HG02884 (cell line): Measurements from ENCODE around the gene CXCR6.
"Not testable (repeated sequence)": the region's sequence is repeated elsewhere in the genome, so short reads cannot be mapped to it uniquely, and the experiment has no call there.

Source experiments
- ATAC-seq: cut with Tn5 transposase; IDR thresholded peaks from one replicate; pipeline ENCODE4 v1.9.1; 2021; ENCODE audit warnings: mild to moderate bottlenecking, moderate library complexity; ENCODE audit not compliant: unreplicated experiment

Gene CXCR6

DNA sequence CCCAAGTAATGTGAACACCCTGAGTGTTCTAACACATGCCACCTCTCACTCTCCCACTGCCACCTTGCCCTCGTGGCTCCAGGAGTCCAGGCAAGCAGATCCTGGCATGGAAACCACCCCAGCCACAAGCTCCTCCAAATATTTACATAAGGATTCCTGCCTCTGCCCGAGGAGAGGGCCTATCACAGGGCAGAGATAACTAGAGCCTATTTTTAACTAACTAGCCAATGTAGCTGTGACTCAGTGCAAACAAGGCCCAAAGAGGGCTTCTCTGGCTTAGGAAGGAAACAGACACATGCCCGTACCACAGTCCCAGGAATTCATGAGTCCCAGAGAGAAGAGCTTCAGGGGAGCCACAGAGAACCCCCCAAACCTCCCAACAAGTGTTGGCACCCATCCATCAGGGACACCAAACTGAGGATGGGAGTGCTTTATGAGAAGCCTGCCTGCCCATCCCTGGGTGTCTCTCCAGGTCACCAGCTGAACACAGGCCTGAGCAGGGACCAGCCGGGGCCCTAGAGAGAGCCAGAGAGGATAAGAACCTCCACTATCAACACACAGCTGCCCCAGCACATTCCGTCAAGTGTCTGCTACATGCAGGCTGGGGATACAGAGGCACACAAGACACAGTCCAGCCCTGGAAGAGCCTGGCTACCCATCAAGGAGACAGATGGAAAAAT lies 43.2 kb downstream of the CXCR6 start:
- no peak for ATAC-seq

DNA sequence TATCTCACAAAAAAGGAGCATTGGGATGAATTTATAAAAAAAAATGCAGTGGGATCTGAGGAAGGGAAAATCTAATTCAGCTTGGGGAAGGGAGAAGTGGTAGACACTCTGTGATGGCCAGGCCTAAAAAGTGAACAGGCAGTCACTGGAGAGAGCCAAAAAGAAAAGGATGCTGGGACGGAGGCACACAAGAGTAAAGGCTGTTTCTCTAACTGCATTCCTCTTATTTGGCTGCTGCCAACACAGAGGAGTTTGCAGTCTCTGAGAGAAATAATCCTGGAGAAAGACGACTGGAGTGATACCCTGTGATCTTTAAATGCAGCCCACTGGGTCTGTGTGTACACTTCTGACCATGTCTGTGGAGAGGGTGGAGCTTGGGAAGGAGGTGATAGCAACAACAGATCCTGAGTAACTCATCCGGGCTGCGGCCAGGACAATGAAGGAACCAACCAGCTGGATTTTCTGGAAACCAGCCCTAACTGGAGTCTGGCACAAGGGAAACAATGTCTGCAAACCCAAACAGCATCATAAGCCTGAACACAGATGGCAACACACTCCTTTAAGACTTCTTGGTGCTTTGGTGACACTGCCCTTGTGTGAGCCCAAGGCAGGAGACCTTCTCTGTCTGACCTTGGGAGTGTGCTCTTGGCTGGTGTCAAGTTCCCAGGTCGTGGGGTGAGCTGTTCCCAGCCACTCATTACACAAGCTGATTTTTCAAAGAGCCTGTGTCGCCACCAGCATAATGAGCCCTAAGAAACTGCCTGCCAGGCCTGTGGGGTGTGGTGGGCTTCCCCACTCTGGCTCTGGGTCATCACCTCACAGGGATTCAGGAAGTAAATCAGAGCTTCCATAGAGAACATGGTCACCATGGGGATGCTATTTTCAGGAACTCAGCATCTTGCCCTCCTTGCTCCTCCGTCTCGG lies 44.4 kb downstream of the CXCR6 start:
- no peak for ATAC-seq

DNA sequence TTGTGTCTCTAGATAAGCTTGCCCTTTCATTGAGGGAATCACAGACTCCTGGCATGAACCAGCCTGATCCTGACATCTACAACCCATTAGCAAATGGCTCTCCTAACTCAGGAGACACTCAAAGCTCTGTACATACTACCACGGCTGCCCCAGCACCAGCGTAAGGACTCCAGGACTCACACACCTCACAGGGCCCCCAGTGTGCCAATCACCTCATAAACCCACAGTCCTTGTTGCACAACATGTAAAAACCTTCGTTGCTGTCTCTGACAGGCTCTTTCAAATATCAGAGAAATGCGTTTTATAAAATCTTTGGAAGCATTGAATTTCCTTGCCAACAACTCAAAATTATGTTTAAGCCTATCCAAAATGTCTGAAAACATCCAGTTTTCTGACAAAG lies 45.1 kb downstream of the CXCR6 start:
- ATAC-seq = no peak

DNA sequence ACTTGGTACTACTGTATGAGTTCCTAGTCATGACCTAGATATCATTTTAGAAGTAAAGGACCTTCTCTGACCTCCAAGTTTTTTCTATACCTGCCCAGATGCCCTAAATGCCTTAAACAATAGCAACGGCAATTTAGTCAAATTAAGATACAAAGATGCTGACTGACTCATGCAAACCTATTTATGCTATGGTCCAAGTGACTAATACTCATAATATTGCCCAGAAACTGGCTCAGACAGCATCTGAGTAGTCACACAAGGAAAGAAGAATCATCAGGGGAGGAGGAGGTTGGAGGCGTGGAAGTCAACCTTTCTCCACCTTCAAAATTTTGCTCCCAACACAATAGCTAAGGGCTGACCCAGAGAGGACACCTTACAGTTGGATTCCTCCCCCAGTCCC lies 45.5 kb downstream of the CXCR6 start:
- no peak for ATAC-seq

DNA sequence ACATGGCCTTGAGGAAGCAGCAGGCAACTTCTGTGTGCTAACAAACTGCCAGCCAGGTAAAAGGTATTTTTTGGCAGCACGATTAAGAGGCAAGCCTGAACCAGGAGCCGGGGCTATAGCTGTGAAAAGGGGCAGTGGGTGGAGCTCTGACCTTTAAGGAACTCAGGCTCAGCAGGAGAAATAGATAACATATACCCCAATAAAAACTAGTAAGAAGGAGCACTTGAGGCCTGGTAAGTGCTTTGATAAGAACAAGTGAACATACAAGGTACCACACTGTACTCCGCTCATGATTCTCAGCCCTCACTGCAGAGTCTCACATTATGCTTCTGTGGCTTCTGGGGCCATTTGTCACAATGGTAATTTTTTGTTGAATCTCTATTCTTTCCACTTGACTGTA lies 46.9 kb downstream of the CXCR6 start:
- no peak for ATAC-seq

DNA sequence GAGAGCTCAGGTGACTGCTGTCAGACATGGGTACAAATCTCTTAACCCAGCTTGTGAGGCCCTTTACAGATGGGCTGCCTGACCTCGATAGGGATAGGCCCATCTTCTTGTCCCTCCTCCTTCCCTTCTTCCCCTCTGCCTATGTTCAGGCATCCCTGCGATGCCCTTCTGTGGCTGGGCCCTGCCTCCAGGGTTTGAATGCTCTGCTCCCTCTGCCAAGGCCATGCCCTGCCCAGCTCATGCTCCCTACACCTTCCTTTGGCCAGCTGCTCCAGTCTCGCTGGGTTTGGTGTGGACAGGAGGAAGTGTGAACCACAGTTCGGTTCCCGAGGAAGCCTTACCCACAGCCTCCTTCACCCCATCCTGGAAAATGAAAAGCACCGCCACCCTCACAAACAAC lies 48.1 kb downstream of the CXCR6 start:
- no peak for ATAC-seq

DNA sequence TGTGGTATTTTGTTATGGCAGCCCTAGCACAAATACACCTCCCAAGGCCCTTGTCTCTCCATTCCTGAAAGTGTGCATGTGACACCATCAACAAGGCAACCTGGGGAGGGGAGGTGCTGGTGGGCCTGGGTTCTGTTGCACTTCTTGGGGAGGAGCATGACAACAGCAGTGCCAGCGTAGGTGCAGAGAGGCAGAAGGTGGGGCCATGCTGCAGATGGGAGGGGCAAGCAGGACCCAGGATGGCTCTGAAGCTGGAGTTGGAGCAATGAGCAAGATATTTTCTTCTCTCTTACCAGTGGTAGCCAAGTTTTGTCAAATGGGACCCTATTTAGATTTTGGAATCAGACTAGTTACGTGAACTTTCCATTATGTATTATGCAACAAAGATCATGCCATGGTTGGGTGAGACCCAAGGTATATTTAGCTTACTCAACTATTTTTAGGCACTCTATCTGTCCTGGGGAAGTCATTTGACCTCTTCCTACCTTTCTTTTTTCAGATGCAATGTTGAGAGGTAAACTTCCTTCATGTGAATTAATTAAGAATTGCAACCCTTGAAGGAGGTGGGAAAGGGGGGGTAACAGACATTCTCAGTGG lies 49.0 kb downstream of the CXCR6 start:
- ATAC-seq = no peak

DNA sequence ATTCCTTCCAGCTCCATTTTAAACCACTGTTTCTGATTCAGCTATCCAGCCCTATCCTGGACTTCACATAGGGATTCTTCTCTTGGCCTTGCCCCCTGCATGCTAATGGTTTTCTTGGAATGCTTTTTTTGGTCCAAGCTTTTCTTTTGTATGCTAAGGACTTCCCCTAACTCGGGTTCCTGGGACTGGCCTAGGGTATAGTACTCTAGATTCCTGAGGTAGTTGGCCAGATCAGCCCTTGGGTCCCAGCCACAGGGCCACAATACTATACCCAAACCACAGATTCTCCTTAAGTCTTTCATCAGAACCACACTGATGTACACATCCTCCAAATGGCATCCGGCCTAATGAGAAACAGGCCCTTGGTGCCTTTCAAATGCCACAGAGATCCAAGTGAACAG lies 49.6 kb downstream of the CXCR6 start:
- ATAC-seq = no peak

DNA sequence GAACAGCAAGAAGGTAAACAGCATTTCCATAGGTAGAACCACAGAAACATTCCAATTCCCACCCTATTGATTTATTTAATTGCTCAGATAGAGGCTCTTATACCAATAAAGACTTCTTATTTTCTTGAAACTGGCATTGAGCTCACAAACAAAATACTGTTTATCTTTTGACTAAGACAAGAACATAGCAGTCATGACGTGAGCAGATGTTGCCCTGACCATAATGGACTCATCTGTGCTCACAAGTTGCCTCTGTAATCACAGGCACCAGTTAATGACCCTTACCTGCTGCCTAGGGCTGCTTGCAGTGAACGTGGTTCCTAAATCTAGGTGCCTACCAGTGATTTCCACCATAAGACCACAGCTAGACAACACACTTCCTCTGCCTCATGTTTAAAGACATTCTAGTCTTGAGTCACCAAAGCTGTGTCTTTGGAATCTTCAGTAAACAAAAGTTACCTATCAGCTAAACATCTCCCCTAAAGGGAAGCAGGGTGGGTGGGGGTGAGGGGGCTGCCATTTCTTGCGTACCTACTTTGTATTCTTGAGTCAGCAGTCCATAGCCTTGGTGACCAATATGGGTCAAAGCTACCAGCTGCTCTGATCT lies 50.3 kb downstream of the CXCR6 start:
- ATAC-seq = no peak

DNA sequence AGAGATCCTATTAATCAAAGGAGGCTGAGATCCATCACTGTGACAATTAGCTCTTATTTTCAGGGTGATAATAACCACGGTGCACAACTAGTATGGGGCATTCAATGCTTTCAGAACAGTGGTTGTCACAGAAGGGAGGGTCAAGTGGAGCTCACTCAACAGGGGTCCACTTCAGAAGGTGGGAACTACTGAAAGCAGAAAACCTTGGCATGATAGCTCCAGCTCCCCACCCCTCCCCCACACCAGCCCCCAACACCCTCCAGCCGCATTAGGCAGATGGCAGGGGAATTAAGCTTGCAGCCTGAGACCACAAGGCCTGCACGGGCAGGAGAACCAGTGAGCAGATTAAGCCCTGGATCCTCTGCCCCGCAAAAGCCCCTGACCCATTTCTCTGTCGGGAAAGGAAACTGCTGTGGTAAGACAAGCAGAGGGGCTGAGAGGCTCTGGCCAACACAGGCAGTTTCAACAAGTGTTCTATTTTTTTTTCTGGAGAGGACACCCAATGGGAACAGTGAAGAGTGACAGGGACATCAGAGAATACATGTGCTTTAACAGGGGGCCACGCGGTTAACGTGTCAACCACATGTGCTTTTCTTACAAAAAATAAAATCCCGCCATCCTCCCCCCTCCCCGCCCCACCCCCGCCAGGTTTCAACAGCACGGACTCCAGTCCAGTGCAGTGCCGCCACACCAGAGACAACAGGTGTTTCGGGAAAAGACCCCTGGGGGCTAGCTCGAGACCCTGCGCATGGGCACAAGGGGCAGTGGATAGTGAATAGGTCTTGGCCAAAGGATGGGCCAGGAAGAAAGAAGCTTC lies 51.4 kb downstream of the CXCR6 start:
- ATAC-seq = no peak

DNA sequence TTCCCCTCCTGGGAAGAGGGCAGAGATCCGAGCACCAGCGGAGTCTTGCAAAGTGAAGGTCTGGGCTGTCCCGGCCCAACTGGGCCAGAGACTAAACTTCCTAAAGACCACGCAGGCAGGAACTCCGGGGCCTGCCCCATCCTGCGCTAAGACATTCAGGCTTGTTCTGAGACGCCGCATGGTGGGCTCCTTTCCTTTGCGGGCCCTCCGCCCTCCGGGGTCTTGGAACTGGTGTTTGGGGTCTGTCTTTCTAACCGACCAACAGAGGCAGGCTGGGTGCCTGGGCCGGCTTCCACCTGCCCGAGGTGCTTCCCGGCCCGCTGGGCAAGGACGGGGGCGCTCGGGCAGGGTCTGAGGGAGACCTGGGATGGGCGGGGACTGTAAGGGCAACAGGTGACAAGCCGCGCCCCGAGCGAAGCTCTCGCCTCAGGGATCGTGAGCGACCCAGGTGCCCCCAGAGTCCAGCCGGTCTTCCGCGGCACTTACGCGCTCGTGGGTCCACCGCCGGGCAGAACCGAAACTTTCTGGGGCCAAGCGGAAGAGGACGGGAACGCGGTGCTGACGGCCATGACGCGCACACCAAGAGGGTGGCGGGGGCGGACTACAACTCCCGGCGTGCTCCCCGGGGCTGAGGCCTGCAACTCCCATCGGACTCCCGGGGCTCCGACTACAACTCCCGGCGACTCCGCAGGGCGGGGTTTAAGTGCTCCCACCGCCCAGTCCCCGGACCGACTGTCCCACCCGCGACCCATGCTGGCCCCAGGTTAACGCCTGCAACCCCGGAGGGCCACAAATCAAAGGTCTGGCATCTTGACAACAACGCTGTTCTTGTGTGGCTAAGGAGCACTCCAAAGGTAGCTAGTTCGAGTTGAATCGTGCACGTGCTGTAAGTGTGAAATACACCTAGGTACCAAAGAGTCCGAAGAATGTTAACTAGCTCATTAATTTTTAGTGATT lies 52.2 kb downstream of the CXCR6 start, which contains the start of gene FYCO1:
TSS of gene FYCO1 (minus strand) at position 589 of the 957 bp plus-strand sequence. CDS start 10,914 bp downstream, outside the sequence.
- ATAC-seq = peak; percentile 86

DNA sequence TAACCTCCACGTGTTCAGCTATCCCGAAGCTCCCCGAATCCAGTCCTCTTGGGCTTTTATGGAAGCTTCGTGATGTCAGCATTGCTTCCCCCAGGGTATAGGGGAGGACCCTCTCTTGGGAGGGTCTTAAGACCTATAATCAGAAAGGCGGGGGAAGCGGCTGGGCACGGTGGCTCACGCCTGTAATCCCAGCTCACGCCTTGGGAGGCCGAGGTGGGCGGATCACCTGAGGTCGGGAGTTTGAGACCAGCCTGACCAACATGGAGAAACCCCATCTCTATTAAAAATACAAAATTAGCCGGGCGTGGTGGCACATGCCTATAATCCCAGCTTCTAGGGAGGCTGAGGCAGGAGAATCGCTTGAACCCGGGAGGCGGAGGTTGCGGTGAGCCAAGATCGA lies 54.2 kb downstream of the CXCR6 start:
- ATAC-seq = not testable (repeated sequence)

DNA sequence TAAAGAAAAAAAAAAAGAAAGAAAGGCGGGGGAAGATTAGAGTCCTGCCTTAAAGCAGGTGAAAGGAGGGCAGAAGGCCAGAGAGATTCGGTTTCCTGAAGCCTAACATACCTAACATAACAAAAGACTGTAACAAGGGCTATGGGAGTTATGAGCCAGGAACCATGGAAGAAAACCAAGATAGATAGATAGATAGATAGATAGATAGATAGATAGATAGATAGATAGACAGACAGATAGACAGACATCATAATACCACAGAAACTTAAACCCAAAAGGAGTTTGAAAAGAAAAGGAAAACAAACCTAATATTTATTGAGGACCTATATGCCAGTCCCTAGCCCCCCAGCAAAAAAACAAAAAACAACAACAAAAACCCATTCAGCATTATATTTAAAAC lies 54.7 kb downstream of the CXCR6 start:
- ATAC-seq = no peak
